GM15510 (cell line): ENCODE measurements around the gene OTUD3.

Experiments used
- POLR2A ChIP-seq: IDR thresholded peaks from 3 replicates; pipeline ENCODE4 v1.6.1; 2011; ENCODE audit warnings: borderline replicate concordance; ENCODE audit not compliant: insufficient read length; ENCODE audit errors: extremely low read depth

OTUD3 gene

DNA sequence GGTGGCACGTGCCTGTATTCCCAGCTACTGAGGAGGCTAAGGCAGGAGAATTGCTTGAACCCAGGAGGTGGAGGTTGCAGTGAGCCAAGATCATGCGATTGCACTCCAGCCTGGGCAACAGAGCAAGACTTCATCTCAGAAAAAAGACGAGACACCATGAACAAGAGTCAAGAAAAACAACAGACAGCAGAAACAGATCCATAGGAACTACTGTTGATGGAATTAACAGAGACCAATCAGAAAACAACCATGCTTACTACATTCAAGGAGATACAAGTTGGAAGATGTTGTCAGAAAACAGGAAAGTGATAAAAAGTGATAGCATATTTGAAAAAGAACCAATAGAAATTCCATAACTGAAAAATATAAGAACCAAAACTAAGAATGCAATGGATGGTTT, 19.3 kb upstream of the OTUD3 start:
- TF ChIP-seq POLR2A: no peak

DNA sequence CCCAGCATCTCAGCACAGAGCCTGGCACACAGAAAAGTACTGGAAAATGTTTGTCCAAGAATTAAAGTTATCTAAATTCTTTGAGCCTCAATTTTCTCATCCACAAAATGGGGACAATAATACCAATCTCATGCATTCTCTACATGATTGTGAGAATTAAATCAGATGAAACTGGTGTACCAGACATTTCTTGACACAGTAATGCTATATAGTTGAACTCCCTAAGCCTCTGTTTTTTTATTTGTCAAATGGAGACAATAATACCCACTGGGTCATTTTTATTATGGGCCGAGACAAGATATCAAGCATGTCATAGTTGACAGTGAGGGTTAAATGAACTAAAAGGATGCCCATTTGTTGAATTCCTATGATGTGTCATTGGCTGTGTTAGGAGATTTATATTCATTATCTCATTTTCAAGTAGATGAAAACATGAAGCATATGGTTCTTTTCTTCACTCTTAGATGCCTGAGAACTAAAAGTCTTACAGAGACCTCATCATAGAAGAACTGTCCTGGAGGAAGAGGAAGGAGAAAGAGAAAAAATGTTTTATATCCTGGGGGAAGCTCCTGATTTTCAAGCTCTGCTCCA, 17.5 kb upstream of the OTUD3 start:
- no peak for TF ChIP-seq POLR2A

DNA sequence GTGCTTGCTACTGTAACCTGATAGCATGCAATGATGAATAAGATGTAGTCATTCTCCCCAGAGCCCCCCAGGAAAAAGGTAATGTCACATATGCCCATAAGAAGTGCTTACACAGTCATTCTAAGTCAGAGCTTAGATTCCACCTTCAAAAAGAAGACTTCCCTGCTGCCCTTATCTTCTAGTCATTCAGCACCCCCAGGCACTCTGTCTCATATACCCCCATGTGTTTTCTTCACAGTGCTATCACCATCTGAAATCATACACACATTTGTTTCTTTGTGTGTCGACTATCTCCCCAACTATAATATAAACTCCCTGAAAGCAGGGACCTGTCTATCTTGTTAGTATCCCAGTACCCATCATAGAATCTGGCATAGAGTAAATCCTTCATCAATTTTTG, 16.2 kb upstream of the OTUD3 start:
- no peak for TF ChIP-seq POLR2A

- TF ChIP-seq POLR2A: no peak
Measured at GRCh38 chr1:19866758-19867157, 15.4 kb upstream of the OTUD3 start.

DNA sequence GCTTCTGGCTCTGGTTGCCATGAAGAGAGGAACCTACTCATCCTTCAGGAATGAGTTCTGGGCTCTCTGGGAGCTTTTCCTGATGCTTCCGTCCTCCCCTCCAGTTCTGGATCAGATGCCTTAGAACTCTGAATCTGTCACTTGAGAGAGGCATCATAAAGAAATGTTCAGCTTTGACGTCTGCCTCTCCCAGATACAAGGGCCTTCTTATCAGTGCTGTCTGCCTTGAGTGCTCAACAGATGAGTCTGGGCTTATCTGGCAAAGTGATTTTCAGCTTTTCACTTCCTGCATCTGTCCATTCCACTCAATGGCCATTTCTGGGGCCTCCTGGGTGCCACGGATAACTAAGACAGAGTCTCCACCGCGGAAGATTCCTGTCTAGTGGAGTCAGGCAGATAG, 12.3 kb upstream of the OTUD3 start:
- TF ChIP-seq POLR2A: no peak

DNA sequence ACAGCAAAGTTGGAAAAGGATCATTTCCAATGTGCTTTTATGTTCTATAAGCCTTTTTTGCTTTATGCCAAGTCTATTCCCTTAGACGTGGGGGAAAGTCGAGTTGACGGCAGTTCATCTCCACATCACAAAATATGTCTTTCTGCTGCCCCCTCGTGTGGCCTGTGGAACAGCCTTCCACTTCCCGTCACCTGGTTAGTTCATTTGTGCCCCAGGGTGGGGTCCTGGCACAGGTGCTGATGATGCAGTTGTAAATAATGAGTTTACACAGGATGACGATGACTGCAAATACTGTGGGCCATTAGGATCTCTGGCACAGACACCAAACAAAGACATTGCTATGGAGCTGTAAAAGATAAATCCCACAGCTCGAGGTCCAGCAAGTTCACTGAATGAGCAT, 10.0 kb upstream of the OTUD3 start:
- no peak for TF ChIP-seq POLR2A

DNA sequence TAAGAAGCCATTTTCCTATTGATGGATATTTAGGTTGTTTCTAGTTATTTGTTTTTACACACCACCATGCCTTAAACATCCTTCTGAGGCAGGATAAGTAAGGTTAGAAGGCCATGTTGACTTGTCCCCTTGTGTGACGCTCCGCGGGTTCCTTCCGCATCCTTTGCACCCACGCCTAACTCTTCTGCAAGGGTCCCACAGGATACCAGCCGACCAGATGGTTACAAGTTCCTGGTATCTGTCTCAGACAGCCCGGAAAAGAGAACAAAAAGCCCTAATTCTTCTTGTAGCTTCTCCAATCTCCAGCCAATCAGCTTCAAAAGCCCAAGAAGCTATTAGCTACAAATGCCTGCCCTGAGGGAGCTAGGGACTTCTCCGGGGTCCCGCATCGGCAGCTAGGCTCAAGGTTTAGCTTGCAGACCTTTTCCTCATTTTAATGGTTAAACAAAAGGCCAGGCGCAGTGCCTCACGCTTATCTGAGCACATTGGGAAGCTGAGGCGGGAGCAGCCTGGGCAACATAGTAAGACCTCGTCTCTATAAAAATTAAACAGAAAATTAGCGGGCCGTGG, 4.9 kb upstream of the OTUD3 start:
- TF ChIP-seq POLR2A: no peak

- TF ChIP-seq POLR2A: no peak
Measured at GRCh38 chr1:19877821-19878636, 4.2 kb upstream of the OTUD3 start.

DNA sequence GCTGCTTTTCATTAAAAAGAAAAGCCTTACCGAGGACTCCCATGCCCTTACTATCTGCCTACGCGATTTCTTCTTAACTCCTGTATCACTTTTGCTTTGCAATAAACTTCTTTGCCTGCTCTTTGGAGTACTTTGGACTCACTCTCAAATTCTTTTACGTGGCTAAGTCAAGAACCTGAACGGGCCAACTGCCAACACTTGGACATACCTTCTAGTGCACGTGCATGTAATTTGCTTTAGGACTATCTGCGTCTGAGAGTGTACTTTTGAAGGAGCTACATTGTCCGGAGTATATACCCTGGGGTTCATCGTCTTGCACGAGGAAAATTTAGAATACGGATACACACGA, 3.6 kb upstream of the OTUD3 start:
- no peak for TF ChIP-seq POLR2A

- TF ChIP-seq POLR2A: no peak
Measured at GRCh38 chr1:19879227-19879626, 3.0 kb upstream of the OTUD3 start.

DNA sequence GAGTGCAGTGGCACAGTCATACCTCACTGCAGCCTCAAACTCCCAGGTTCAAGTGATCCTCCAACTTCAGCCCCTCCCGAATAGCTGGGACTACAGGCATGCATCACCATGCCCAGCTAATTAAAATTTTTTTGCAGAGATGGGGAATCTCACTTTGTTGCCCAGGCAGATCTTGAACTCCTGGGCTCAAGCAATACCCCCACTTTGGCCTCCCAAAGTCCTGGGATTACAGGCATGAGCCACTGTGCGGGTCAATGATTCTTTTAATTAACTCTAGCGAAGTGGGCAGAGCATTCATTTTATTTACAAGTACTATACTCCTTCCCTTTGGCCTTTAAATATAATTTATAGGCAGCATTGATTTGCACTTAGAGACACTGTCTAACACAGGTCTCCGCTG, 2.5 kb upstream of the OTUD3 start:
- no peak for TF ChIP-seq POLR2A

- no peak for TF ChIP-seq POLR2A
Measured at GRCh38 chr1:19884312-19884711, 2.1 kb downstream of the OTUD3 start.

GRCh38 chr1:19885821-19886220, 3.6 kb downstream of the OTUD3 start:
- TF ChIP-seq POLR2A: no peak

DNA sequence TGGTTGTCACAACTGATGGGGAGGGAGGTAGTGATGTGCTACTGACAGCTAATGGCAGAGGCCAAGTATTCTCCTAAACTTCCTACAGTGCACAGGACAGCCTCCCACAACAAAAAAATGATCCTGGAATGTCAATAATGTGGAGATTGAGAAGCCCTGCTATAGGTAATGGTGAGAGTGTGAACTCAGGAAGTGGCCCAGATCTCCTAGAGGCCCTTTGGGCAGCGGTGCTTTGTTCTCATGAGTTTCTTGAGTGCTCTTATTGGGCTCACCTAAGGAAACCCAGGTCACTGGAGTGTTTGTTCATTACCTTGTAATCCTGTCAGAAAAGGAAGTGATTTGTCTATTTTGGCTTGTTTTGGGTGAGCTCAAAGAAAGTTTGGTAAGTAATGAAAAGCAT, 5.9 kb downstream of the OTUD3 start:
- no peak for TF ChIP-seq POLR2A

- TF ChIP-seq POLR2A: no peak
Measured at GRCh38 chr1:19889656-19890055, 7.5 kb downstream of the OTUD3 start.

- no peak for TF ChIP-seq POLR2A
Measured at GRCh38 chr1:19892129-19892528, 9.9 kb downstream of the OTUD3 start.

DNA sequence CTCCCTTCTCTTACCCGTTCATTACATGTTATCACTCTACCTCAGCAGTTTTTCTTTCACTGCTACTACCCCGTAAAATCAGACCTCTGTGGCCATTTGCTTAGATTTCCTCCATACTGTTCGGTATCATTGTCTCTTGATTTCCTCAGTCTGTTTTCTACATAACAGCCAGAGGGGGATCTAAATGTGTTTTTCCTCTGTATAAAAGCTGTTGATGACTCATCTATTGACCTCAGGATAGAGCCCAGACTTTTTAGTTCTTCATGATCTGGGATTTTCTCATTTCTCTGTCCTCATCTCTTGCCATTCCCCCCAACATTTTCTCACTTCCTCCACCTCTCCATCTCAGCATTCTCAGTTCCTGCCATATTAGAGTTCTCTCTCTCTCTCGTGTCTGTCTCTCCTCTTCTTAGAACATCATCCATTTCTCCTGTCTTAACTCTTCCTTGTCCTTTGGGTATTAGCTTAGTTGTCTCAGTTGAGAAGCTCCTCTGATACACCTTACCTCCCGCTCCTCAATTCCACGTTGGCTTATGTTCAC, 10.5 kb downstream of the OTUD3 start:
- no peak for TF ChIP-seq POLR2A

GRCh38 chr1:19893687-19894086, 11.5 kb downstream of the OTUD3 start:
- no peak for TF ChIP-seq POLR2A
